ENCODE measurements around the gene CFDP1. TPM values are rescaled to one million over a fixed set of nuclear protein-coding genes. Genes with fewer than 3 reads are reported as not detected.

CFDP1 gene
- total RNA-seq, 6 donors from 2014 or later: 36.8 to 185 (median 50.6) TPM

DNA sequence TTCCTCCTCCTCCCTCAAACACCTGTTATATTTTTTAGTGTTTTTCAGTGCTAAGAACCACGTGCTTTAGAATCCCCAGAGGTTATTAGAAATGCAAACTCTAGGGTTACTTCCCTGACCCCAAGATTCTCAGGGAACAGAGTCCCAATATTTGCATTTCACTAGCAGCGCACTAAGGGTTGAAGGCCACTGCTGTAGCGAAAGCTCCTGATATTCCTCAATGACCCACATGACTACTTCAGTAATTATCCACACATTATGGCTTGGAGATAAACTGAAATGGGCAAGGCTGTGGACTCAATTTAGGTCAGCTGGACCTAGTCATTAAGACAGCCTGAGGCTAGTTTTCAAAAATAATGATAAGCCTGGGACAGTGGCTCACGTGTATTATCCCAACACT lies 103.4 kb downstream of the CFDP1 start:
- 87 to 96% methylated on average over 4 of the region's 4 CpGs for WGBS, 2 donors
- Histone ChIP-seq H3K4me1 (peaks cover 0 to 5% (median 0%) of the 10 kb centered on the region in 4 donors), H3K9me3 (no peaks in the 10 kb centered on the region), H3K27ac (no peak overlapping the region), H3K27me3 (no peaks in the 10 kb centered on the region), H3K36me3 (peaks cover 0 to 3% (median 0%) of the 10 kb centered on the region in 4 donors), H3K4me3 (no peak overlapping the region)
- DNase-seq: no peak
- no peak for TF ChIP-seq POLR2AphosphoS5 (IDR thresholded peaks at IDR 0.05)
- TF ChIP-seq POLR2A (IDR thresholded peaks at IDR 0.05): no peak
- no peak for TF ChIP-seq EP300 (IDR thresholded peaks at IDR 0.05)
- TF ChIP-seq, protein P1, sequence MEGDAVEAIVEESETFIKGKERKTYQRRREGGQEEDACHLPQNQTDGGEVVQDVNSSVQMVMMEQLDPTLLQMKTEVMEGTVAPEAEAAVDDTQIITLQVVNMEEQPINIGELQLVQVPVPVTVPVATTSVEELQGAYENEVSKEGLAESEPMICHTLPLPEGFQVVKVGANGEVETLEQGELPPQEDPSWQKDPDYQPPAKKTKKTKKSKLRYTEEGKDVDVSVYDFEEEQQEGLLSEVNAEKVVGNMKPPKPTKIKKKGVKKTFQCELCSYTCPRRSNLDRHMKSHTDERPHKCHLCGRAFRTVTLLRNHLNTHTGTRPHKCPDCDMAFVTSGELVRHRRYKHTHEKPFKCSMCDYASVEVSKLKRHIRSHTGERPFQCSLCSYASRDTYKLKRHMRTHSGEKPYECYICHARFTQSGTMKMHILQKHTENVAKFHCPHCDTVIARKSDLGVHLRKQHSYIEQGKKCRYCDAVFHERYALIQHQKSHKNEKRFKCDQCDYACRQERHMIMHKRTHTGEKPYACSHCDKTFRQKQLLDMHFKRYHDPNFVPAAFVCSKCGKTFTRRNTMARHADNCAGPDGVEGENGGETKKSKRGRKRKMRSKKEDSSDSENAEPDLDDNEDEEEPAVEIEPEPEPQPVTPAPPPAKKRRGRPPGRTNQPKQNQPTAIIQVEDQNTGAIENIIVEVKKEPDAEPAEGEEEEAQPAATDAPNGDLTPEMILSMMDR (IDR thresholded peaks at IDR 0.05): no peak
- no peak for ATAC-seq (ENCODE audit: low FRiP score in 2 of 2)

DNA sequence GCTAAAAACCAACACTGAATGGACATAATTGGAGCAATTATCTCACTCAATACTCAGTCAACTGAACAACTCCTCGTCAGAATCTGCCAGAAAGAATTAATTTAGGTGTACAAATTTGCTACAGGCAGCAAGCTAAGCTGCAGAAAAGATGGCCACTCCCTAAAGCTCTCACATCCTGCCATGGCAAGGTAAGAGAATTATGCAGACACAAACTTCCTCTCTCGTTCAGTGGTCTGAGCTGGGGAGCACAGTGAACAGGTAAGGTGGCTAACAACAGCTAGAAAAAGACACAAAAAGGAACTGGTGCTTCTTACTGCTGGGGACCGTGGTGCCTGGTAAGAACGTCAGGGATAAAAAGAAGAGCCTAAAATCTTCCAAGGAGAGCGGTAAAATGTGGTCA lies 107.0 kb downstream of the CFDP1 start:
- DNase-seq (no peak), ATAC-seq (ENCODE audit: low FRiP score in 2 of 2) (no peak)
- Histone ChIP-seq H3K27me3 (no peaks in the 10 kb centered on the region), H3K4me3 (no peak overlapping the region), H3K9me3 (no peaks in the 10 kb centered on the region), H3K27ac (no peak overlapping the region), H3K4me1 (no peaks in the 10 kb centered on the region), H3K36me3 (peaks cover 0 to under 1% (median 0%) of the 10 kb centered on the region in 4 donors)
- 76 to 81% methylated on average over 5 of the region's 5 CpGs for WGBS, 2 donors
- TF ChIP-seq POLR2AphosphoS5 (IDR thresholded peaks at IDR 0.05): no peak
- no peak for TF ChIP-seq EP300 (IDR thresholded peaks at IDR 0.05)
- TF ChIP-seq POLR2A (IDR thresholded peaks at IDR 0.05): no peak
- TF ChIP-seq, protein P1 (IDR thresholded peaks at IDR 0.05): no peak

DNA sequence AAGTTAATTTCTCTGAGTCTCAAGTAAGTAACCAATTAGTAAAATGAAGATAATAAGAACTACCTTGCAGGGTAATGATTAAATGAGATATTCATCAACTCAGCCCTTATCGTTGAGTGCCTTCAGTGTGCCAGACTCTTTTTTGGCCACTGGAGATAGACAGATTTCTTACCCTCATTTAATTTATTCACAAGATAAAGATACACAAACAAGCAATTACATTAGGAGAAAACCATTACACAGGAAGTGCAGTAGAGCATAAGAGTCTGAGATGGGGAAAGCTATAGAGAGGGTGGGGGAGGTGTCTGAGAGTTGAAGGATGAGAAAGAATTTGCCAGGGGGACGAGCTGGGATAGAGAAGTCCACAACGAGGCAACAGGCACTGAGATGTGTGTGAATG lies 109.4 kb downstream of the CFDP1 start:
- no peaks in the 10 kb centered on the region for H3K27me3 ChIP-seq
- no peaks in the 10 kb centered on the region for H3K9me3 ChIP-seq
- WGBS, 2 donors: 65 to 71% methylated on average over 3 of the region's 3 CpGs
- DNase-seq (no peak), ATAC-seq (ENCODE audit: low FRiP score in 2 of 2) (no peak)
- no peak overlapping the region for H3K27ac ChIP-seq
- no peak for TF ChIP-seq EP300 (IDR thresholded peaks at IDR 0.05)
- TF ChIP-seq POLR2A (IDR thresholded peaks at IDR 0.05): no peak
- no peak for TF ChIP-seq POLR2AphosphoS5 (IDR thresholded peaks at IDR 0.05)
- TF ChIP-seq, protein P1 (IDR thresholded peaks at IDR 0.05): no peak
- H3K36me3 ChIP-seq: no peaks in the 10 kb centered on the region
- H3K4me3 ChIP-seq: no peak overlapping the region
- H3K4me1 ChIP-seq: peaks cover 0 to 15% (median 5%) of the 10 kb centered on the region in 4 donors

DNA sequence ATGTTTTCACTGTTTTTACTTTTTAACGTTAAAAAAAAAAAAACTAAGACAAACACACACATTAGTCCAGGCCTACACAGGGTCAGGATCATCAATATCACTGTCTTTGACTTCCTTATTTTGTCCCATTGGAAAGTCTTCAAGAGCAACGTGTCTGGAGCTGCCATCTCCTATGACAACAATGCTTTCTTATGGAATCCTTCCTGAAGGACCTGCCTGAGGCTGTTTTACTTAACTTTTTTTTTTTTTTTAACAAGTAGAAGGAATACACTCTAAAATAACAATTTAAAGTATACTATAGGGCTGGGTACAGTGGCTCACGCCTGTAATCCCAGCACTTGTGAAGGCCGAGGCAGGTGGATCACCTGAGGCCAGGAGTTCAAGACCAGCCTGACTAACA lies 110.1 kb downstream of the CFDP1 start:
- Histone ChIP-seq H3K9me3 (no peaks in the 10 kb centered on the region), H3K4me3 (no peak overlapping the region), H3K4me1 (peaks cover 0 to 15% (median 5%) of the 10 kb centered on the region in 4 donors), H3K36me3 (no peaks in the 10 kb centered on the region), H3K27ac (no peak overlapping the region), H3K27me3 (no peaks in the 10 kb centered on the region)
- no peak for ATAC-seq (ENCODE audit: low FRiP score in 2 of 2)
- TF ChIP-seq, protein P1 (IDR thresholded peaks at IDR 0.05): no peak
- TF ChIP-seq EP300 (IDR thresholded peaks at IDR 0.05) (no peak), POLR2AphosphoS5 (IDR thresholded peaks at IDR 0.05) (no peak), POLR2A (IDR thresholded peaks at IDR 0.05) (no peak)
- DNase-seq: no peak
- WGBS, 2 donors: 79 to 80% methylated on average over 4 of the region's 4 CpGs

DNA sequence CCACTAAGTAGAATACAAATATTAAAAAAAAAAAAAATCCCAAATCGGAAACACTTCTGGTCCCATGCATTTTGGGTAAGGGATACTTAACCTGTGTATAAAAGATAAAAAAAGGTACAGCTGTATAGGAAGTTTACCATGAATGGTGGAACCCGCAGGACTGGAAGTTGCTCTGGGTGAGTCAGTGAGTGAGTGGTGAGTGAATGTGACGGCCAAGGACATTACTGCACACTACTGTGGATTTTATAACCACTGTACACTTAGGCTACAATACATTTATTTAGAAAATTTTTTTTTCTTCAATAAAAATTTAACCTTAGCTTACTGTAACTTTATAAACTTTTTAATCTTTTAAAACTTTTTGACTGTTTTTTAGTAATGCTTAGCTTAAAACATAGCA lies 110.6 kb downstream of the CFDP1 start:
- TF ChIP-seq, protein P1 (IDR thresholded peaks at IDR 0.05): no peak
- TF ChIP-seq POLR2AphosphoS5 (IDR thresholded peaks at IDR 0.05) (no peak), POLR2A (IDR thresholded peaks at IDR 0.05) (no peak), EP300 (IDR thresholded peaks at IDR 0.05) (no peak)
- H3K9me3 ChIP-seq: no peaks in the 10 kb centered on the region
- peaks cover 0 to 15% (median 5%) of the 10 kb centered on the region in 4 donors for H3K4me1 ChIP-seq
- no peak overlapping the region for H3K4me3 ChIP-seq
- 61 to 62% methylated on average over 3 of the region's 3 CpGs for WGBS, 2 donors
- DNase-seq (no peak), ATAC-seq (ENCODE audit: low FRiP score in 2 of 2) (no peak)
- no peaks in the 10 kb centered on the region for H3K36me3 ChIP-seq
- no peaks in the 10 kb centered on the region for H3K27me3 ChIP-seq
- no peak overlapping the region for H3K27ac ChIP-seq

Data from upper lobe of left lung (tissue), 6 donors.